Adrenal gland (tissue), 5 donors: Measurements from ENCODE around the gene SYMPK.

ENCODE experiments used
- POLR2A ChIP-seq, 2 donors: fragments of 450-650 bp; IDR thresholded peaks; one replicate each; pipeline ENCODE4 v1.6.1; 2017; ENCODE audit warnings: antibody characterized with exemption in 2 of 2, mild to moderate bottlenecking in 2 of 2, moderate library complexity in 1 of 2
- TF ChIP-seq, protein P1 (sequence below), 6 experiments: fragments of 450-650 bp in 4 of 6; fragments of 200-600 bp in 2 of 6; sonication (generic) in 1 of 6; IDR thresholded peaks; 1 replicate in 5 of 6; 2 replicates in 1 of 6; pipeline versions ENCODE4 v1.5.1 to v1.8.0; 2016 to 2021; ENCODE audit warnings: antibody characterized with exemption in 6 of 6, mild to moderate bottlenecking in 2 of 6, moderate library complexity in 1 of 6
- donor health status: DM: no; HTN: no; CAD: no.

DNA sequence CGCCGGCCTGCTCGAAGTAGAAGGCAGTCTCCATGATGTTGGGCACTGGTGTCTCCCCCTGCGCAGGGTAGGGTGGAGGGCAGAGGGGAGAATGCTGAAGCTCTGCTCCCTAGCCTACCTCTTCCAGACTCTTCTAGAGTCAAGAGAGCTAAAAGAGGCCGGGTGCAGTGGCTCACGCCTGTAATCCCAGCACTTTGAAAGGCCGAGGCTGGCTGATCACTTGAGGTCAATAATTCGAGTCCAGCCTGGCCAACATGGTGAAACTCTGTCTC is 58.1 kb downstream of the SYMPK start:
- TF ChIP-seq, protein P1, sequence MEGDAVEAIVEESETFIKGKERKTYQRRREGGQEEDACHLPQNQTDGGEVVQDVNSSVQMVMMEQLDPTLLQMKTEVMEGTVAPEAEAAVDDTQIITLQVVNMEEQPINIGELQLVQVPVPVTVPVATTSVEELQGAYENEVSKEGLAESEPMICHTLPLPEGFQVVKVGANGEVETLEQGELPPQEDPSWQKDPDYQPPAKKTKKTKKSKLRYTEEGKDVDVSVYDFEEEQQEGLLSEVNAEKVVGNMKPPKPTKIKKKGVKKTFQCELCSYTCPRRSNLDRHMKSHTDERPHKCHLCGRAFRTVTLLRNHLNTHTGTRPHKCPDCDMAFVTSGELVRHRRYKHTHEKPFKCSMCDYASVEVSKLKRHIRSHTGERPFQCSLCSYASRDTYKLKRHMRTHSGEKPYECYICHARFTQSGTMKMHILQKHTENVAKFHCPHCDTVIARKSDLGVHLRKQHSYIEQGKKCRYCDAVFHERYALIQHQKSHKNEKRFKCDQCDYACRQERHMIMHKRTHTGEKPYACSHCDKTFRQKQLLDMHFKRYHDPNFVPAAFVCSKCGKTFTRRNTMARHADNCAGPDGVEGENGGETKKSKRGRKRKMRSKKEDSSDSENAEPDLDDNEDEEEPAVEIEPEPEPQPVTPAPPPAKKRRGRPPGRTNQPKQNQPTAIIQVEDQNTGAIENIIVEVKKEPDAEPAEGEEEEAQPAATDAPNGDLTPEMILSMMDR (IDR thresholded peaks at IDR 0.05): no peak
- no peak for TF ChIP-seq POLR2A (IDR thresholded peaks at IDR 0.05)
